Mucosa of descending colon (tissue), 3 donors: ENCODE measurements around the gene UNC13B. TPM values are rescaled to one million over a fixed set of nuclear protein-coding genes. Genes with fewer than 3 reads are reported as not detected.

Experiments
- ATAC-seq: fragments of 200-7000 bp; cut with Tn5 transposase; one replicate; pipeline ENCODE4 v1.9.1; 2020; ENCODE audit warnings: mild to moderate bottlenecking, moderate library complexity
- DNase-seq, 3 donors: peaks; one replicate each; pipeline ENCODE4 v3.0.0-alpha.2; 2020
- H3K36me3 ChIP-seq: fragments of 200-600 bp; one replicate; pipeline ENCODE4 v1.8.0; 2021; ENCODE audit warnings: low read depth, mild to moderate bottlenecking
- H3K4me1 ChIP-seq: fragments of 200-600 bp; one replicate; pipeline ENCODE4 v1.8.0; 2021; ENCODE audit warnings: low read depth, mild to moderate bottlenecking
- H3K4me3 ChIP-seq: fragments of 200-600 bp; one replicate; pipeline ENCODE4 v1.8.0; 2021; ENCODE audit warnings: mild to moderate bottlenecking
- H3K9me3 ChIP-seq: fragments of 200-600 bp; one replicate; pipeline ENCODE4 v1.8.0; 2021; ENCODE audit warnings: mild to moderate bottlenecking
- CTCF ChIP-seq: fragments of 200-600 bp; IDR thresholded peaks from one replicate; pipeline ENCODE4 v1.8.0; 2022; ENCODE audit warnings: antibody characterized with exemption, mild to moderate bottlenecking
- intact Hi-C, 2 donors: fragments of 100-400 bp; cut with DNase I in 1 of 2; cut with micrococcal nuclease in 1 of 2; formaldehyde crosslinking; loops; one replicate each; pipeline versions ENCODE4 v1.11.0 to v1.11.1; 2022; cut with DNase I, micrococcal nuclease
- total RNA-seq, 3 donors: library from RNA; stranded (reverse); fragmentation: NEBNext Ultra II Directional in 2 of 3; extraction: Animal tissue kit (Norgen Biotek cat#: 25700) in 2 of 3; gene quantifications; one replicate each; pipeline versions ENCODE4 v1.2.1 to v1.2.4, GENCODE V29; 2021 to 2023
- donor health status: DM: no; HTN: no; CAD: no; lungs with moderate emphysema.
- donor health status: DM: no; HTN: no; CAD: no.
- donor health status: DM: no; HTN: yes; CAD: no.

UNC13B gene
- total RNA-seq, 3 donors from 2014 or later: 42.9 to 68.2 (median 50.9) TPM

- no peaks in the 10 kb centered on the region for H3K9me3 ChIP-seq
- no peak for TF ChIP-seq CTCF
- ATAC-seq (no peak), DNase-seq (no peak)
- intact Hi-C loops: no loop called here
- no peaks in the 10 kb centered on the region for H3K36me3 ChIP-seq
- no peaks in the 10 kb centered on the region for H3K4me1 ChIP-seq
- no peak overlapping the region for H3K4me3 ChIP-seq
These were observed 205.6 kb downstream of the UNC13B start for GRCh38 chr9:35367451-35367850.

- ATAC-seq: no peak
- intact Hi-C loops: no loop called here
- Histone ChIP-seq H3K4me1 (no peaks in the 10 kb centered on the region), H3K36me3 (no peaks in the 10 kb centered on the region), H3K9me3 (no peaks in the 10 kb centered on the region), H3K4me3 (no peak overlapping the region)
- no peak for DNase-seq
- no peak for TF ChIP-seq CTCF
These were observed 208.4 kb downstream of the UNC13B start for GRCh38 chr9:35370241-35370640.

GRCh38 chr9:35374436-35374835, 212.6 kb downstream of the UNC13B start:
- H3K9me3 ChIP-seq: no peaks in the 10 kb centered on the region
- intact Hi-C loops: no loop called here
- no peaks in the 10 kb centered on the region for H3K4me1 ChIP-seq
- H3K4me3 ChIP-seq: no peak overlapping the region
- H3K36me3 ChIP-seq: no peaks in the 10 kb centered on the region
- ATAC-seq (no peak), DNase-seq (no peak)
- TF ChIP-seq CTCF: no peak

- intact Hi-C loops: no loop called here
- no peaks in the 10 kb centered on the region for H3K9me3 ChIP-seq
- no peaks in the 10 kb centered on the region for H3K4me1 ChIP-seq
- H3K4me3 ChIP-seq: no peak overlapping the region
- ATAC-seq (no peak), DNase-seq (no peak)
- no peaks in the 10 kb centered on the region for H3K36me3 ChIP-seq
- TF ChIP-seq CTCF: no peak
These were observed 213.1 kb downstream of the UNC13B start for GRCh38 chr9:35374910-35375309.

GRCh38 chr9:35380039-35380438, 218.2 kb downstream of the UNC13B start:
- DNase-seq (no peak), ATAC-seq (peak; percentile 57)

More at GRCh38 chr9:35380039-35380438, 218.2 kb downstream of the UNC13B start:
- Histone ChIP-seq H3K36me3 (no peaks in the 10 kb centered on the region), H3K4me1 (no peaks in the 10 kb centered on the region), H3K4me3 (no peak overlapping the region), H3K9me3 (no peaks in the 10 kb centered on the region)
- TF ChIP-seq CTCF: no peak
- intact Hi-C loops: no loop called here
